HG03439 (cell line): ENCODE measurements around the gene TBX20.
"Not testable (repeated sequence)": the region's sequence is repeated elsewhere in the genome, so short reads cannot be mapped to it uniquely, and the experiment has no call there.

Experiments used
- ATAC-seq: cut with Tn5 transposase; IDR thresholded peaks from one replicate; pipeline ENCODE4 v1.9.1; 2021; ENCODE audit warnings: mild to moderate bottlenecking, moderate library complexity; ENCODE audit not compliant: unreplicated experiment

TBX20 gene

GRCh38 chr7:35255443-35256255, 1.7 kb upstream of the TBX20 start:
- no peak for ATAC-seq

DNA sequence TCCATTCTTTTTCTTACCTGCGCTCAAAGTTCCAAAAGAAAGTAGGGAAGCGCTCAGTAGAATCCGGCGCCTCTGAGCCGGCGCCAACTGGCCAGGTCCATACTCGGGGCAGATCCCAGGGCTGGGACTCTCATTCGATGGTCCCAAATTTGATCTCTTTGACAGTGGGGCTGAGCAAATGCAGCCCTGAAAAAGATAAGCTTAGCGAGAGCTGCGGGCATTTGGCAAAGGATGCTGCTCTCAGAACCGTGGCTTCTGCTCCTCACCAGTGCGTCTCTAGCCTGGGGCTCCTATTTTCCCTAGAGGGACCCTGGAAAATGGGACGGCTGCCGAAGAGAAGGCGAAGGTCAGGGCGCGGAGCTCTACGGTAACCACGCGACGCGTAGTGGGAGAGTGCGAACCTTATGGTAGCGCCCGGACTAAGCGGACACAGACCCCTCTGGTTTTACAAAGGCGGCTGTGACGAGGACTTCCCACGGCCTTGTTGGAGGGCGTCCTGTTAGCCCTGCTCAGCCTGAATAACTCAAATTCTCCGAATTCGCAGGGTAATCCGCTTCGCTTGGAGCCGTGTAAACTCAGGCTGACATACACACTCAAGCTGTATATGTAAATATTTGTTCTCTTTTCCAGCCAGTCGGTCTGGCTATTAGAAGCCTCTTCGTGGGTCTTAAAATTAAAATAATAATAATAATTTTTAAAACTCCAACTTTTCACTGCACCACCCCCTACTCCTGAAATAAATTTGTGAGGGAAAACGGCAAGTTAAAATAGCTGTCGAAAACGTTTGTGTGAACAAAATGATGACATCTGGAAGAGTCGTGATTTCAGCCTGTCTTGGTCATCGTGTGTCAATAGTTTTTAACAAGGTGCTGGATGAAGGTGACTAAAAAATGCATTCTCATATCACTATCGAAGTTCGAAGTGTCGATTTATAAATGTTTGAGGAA, 869 bp upstream of the TBX20 start:
- no peak for ATAC-seq

GRCh38 chr7:35253460-35253709, 515 bp downstream of the TBX20 start:
- no peak for ATAC-seq

- ATAC-seq: no peak
Observed at GRCh38 chr7:35252612-35253459, 1.1 kb downstream of the TBX20 start.

DNA sequence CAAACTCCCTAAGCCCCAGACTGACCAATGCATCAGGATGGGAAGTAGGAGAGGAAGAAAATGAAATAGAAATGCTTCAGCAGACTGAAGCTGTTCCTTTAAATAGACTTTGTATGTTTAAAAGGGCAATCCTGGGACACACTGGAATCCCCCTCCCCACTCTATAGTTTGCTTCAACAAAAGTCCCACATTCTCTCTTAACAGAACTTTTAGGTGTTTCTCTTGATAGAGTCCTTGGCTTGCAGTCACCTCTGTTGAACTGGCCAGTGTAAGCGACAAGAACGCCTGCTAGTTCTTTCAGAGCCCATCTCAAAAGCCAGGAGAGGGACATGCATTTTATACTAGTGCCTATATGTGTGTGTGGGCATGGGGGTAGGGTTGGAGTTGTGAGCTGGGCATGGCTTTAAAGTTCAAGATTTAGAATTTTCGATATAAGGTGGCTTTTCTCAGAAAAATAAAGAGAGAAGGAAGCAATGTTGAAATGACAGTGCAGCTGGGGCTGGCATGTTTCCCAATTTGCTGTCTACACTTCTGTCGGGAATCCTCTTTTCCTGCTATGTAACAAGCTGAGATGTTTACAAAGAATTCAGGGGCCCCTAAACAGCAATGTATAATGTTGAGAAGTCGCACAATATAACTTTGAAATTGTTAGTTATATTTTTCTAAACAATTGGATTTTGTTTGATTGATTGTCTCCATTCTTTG, 2.1 kb downstream of the TBX20 start:
- no peak for ATAC-seq

DNA sequence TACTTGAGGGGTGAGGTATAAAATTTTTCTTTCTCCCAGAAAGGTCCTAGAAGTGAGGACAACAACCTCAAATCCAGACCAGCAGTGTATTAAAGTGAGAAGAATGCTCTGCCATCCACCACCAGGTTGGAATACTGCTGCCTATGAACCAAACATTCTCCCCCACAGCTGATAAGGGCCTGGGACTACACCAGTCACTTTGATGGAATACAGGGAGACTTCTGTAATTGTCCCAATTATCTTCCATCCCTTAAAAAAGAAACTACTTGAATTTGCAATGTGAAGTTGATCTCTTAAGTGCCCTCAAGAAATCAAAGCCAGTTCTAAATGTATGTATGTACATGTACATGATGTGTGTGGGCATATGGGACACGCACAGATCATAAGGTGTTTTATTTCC, 3.0 kb downstream of the TBX20 start:
- ATAC-seq: no peak

DNA sequence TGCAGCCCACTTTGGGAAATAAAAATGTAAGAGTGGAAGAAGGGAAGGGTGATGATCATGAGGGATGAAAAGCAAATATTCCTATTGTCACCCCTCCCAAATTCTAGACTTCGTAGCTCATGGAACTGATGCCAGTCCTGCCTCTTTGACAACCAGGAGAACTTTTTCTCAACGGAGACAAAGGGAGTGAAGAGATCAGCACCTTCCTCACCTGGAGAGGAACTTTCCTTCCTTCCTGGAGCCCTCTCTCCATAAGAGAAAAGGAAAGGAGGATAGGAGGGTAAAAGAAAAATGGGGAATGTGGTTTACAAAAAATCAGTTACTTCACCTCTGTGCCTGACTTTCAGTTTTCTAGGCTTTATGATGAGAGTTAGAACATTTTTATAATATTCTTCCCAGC, 3.4 kb downstream of the TBX20 start:
- ATAC-seq: no peak

GRCh38 chr7:35249537-35249907, 4.4 kb downstream of the TBX20 start:
- no peak for ATAC-seq

- no peak for ATAC-seq
Observed at GRCh38 chr7:35248576-35249536, 5.0 kb downstream of the TBX20 start.

- ATAC-seq: no peak
Observed at GRCh38 chr7:35246819-35247218, 7.1 kb downstream of the TBX20 start.

GRCh38 chr7:35241884-35242283, 12.0 kb downstream of the TBX20 start:
- ATAC-seq: no peak

DNA sequence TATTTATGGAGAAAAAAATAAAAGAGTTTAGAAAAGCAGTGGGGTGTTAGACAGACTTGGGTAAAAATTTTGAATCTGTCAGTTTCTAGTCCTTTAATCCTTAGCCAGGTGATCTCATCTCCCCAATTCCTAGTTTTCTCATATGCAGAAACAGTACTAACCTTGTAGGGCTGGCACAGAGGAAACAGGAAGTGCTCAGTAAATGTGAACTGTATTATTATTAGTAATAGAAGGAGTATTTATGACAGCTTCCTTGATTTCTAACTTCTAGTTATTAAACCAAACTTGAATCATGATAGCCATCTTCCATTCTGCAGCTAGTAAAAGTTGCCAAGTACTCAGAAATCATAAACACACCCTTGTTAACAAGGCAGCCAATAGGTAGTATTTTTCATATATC, 12.5 kb downstream of the TBX20 start:
- no peak for ATAC-seq

DNA sequence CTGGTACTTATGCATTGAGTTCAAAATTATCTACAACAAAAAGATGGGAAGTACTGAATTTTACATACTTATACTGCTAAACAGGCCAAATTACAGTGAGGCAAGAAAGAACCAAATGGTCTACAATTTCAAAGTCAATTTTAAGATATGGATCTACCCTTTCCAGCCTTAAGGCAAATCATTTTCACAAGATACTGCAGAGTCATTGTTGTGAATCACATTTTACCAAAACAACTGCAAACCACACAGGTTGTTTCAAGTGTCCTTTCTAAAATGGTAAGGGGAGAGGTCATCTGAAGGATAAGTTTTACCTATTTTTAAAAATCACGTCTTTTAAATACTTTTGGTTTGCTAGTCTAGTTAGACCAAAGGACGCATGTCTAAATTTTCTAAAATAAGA, 12.9 kb downstream of the TBX20 start:
- not testable (repeated sequence) for ATAC-seq

DNA sequence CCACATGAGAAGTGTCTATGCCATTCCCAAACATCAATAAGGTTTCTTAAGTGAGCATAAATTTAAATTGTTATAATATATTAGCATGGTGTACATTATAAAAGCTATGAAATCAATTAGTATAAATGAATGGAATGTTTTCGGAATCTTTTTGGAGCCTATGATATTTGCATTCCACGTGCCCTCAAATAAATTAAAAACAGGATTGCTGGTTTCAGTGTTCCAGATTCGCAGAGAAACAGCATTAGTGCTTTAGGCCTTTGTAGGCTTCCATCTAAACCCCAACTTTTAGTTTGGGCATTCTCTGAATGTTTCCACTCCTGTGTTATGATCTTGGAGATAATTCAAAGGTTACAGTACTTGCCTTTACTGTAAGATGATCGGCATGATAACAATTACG, 15.4 kb downstream of the TBX20 start:
- ATAC-seq: not testable (repeated sequence)

GRCh38 chr7:35232994-35233393, 20.9 kb downstream of the TBX20 start:
- no peak for ATAC-seq

DNA sequence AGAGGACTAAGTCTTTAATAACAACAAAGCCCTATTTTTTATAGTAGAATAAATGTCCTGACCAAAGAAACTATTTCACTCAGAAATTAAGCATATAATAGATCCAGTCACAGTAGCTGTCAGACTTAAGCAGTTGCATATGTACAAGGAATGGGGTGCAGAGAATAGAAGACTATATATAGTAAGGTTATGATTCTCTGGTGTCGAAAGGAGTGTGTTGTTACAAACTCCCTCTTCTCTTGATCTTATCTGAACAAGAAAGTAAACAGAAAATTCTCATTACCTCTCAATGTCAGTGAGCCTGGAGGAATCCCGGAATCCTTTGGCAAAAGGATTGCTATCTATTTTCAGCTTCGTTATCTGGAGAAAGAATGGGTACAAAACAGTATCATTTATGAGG, 22.7 kb downstream of the TBX20 start:
- ATAC-seq: not testable (repeated sequence)

DNA sequence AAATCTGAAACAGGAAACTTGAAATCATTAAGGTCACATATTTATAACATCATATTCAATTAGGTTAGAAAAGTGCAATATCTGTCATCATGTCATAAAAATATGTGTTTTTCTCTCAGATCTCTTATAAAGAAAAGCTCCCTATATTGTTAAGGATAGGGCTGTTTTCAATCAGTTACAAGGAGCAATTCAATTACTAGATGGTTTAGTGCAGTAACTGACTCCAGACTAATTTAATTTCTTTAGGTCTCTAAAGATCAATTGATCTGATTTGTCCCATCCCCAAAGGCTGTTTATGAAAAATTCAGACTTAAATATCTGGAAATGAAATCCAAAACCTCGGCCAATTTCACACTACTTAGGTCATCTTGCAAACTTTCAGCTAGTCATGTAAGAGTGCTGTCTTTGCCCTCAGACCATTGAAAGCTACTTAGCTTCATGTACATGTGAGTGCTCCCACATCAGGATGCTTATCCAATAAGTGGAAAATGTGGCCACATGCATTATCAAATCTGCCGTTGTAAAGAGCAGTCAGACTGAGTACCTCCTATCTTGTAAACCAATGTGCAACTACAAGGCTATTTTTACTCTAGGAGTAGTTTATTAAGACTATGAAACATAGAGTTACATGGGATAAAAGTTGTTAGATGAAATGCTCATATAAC, 24.7 kb downstream of the TBX20 start:
- not testable (repeated sequence) for ATAC-seq

DNA sequence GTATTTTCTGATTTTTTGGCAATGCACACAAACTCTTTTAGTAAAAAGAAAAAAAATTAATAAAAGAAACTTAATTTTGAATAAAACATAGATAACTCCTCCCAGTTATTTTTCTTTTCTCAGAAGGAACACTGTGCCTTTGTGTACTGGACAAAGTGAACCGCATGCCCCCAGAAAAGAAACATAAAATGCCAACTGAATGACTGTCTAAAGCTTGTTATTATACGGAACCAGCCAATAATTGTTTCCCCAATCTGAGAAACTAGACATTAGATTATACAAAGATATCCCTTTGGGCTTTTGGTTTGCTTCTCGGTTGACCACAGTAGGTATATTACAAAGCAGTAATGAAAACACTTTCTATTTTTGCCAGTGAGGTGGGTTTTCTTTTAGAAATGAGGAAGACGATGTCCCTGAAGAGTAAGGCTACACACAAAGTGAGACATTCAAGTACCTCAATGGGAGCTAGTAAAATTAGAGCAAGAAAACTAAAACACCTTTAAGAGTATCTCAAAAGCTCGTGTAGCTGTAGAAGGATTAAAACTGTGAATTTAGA, 25.3 kb downstream of the TBX20 start:
- not testable (repeated sequence) for ATAC-seq

GRCh38 chr7:35227438-35227837, 26.5 kb downstream of the TBX20 start:
- not testable (repeated sequence) for ATAC-seq
